Measurements from ENCODE around the gene LRRC28. TPM values are rescaled to one million over a fixed set of nuclear protein-coding genes. Genes with fewer than 3 reads are reported as not detected.

LRRC28 gene
- total and polyA plus RNA-seq, 10 of the 15 experiments (the other 5 are each of a cell fraction or from before 2014, with no cell fraction given), result 21.3 to 54.9 (median 27.7) TPM

GRCh38 chr15:99249270-99249841, 1.9 kb upstream of the LRRC28 start, which contains the start of gene TTC23 (continued):
- TF ChIP-seq CEBPZ (IDR thresholded peaks at IDR 0.05; ENCODE audit: low read depth, low read length) (no peak), YY1 (IDR thresholded peaks at IDR 0.05; ENCODE audit: low read depth, low read length) (no peak), GABPA (IDR thresholded peaks at IDR 0.05; ENCODE audit: low read depth) (no peak), BCL11A (IDR thresholded peaks at IDR 0.05; ENCODE audit: low read depth, low read length) (no peak), RB1 (IDR thresholded peaks at IDR 0.05; ENCODE audit: borderline replicate concordance) (no peak), E4F1 (IDR thresholded peaks at IDR 0.05; ENCODE audit: borderline replicate concordance, partially characterized antibody) (peak; percentile 76)
